ENCODE measurements around the gene SLC34A1. TPM values are rescaled to one million over a fixed set of nuclear protein-coding genes. Genes with fewer than 3 reads are reported as not detected.

Gene SLC34A1
- total RNA-seq, 6 donors from 2014 or later: not detected

- Histone ChIP-seq H3K4me1 (peaks cover 15 to 24% (median 22%) of the 10 kb centered on the region in 4 donors), H3K27me3 (no peaks in the 10 kb centered on the region), H3K9me3 (no peaks in the 10 kb centered on the region), H3K36me3 (no peaks in the 10 kb centered on the region), H3K4me3 (no peak overlapping the region), H3K27ac (no peak overlapping the region)
- WGBS, 2 donors: 85 to 86% methylated on average over 8 to 14 of the region's 14 CpGs
- no peak for DNase-seq
- no peak for TF ChIP-seq POLR2A (IDR thresholded peaks at IDR 0.05)
- no peak for TF ChIP-seq CTCF (IDR thresholded peaks at IDR 0.05)
- TF ChIP-seq EP300 (IDR thresholded peaks at IDR 0.05): no peak
- no peak for TF ChIP-seq POLR2AphosphoS5 (IDR thresholded peaks at IDR 0.05)
- no peak for ATAC-seq (ENCODE audit: low FRiP score in 2 of 2)
These were observed 3.2 kb downstream of the SLC34A1 start for GRCh38 chr5:177387405-177387804.

- H3K27ac ChIP-seq: peak overlapping the region in 1 of 4 donors; percentile 59
- no peaks in the 10 kb centered on the region for H3K36me3 ChIP-seq
- WGBS, 2 donors: 81 to 85% methylated on average over 10 of the region's 10 CpGs
- H3K27me3 ChIP-seq: no peaks in the 10 kb centered on the region
- no peaks in the 10 kb centered on the region for H3K9me3 ChIP-seq
- TF ChIP-seq POLR2A (IDR thresholded peaks at IDR 0.05) (no peak), EP300 (IDR thresholded peaks at IDR 0.05) (no peak)
- no peak for ATAC-seq (ENCODE audit: low FRiP score in 2 of 2)
- peaks cover 15 to 24% (median 22%) of the 10 kb centered on the region in 4 donors for H3K4me1 ChIP-seq
- no peak overlapping the region for H3K4me3 ChIP-seq
- DNase-seq: no peak
These were observed 4.4 kb downstream of the SLC34A1 start for GRCh38 chr5:177388521-177389052.

GRCh38 chr5:177389241-177390169, 5.3 kb downstream of the SLC34A1 start:
- H3K27ac ChIP-seq: peak overlapping the region in 3 of 4 donors; percentile 43 to 59 (median 51)
- ATAC-seq (ENCODE audit: low FRiP score in 2 of 2) (peak; percentile 65 to 80), DNase-seq (peak in 1 of 2 donors; percentile 63)
- H3K4me3 ChIP-seq: no peak overlapping the region
- no peaks in the 10 kb centered on the region for H3K27me3 ChIP-seq
- H3K4me1 ChIP-seq: peaks cover 15 to 24% (median 22%) of the 10 kb centered on the region in 4 donors
- WGBS, 2 donors: 27 to 28% methylated on average over 20 to 21 of the region's 21 CpGs
- H3K36me3 ChIP-seq: no peaks in the 10 kb centered on the region
- no peak for TF ChIP-seq CTCF (IDR thresholded peaks at IDR 0.05)
- no peak for TF ChIP-seq EP300 (IDR thresholded peaks at IDR 0.05)
- no peaks in the 10 kb centered on the region for H3K9me3 ChIP-seq

GRCh38 chr5:177390363-177391300, 6.4 kb downstream of the SLC34A1 start:
- Histone ChIP-seq H3K27me3 (no peaks in the 10 kb centered on the region), H3K4me3 (no peak overlapping the region), H3K9me3 (no peaks in the 10 kb centered on the region), H3K27ac (peak overlapping the region in 2 of 4 donors; percentile 43 to 59), H3K36me3 (no peaks in the 10 kb centered on the region), H3K4me1 (peaks cover 15 to 24% (median 22%) of the 10 kb centered on the region in 4 donors)
- ATAC-seq (ENCODE audit: low FRiP score in 2 of 2) (peak; percentile 89 to 93), DNase-seq (peak in 1 of 2 donors; percentile 87)
- WGBS, 2 donors: 24% methylated on average over 13 of the region's 13 CpGs
- TF ChIP-seq EP300 (IDR thresholded peaks at IDR 0.05) (no peak), CTCF (IDR thresholded peaks at IDR 0.05) (peak; percentile 94 to 98 (median 96)), POLR2AphosphoS5 (IDR thresholded peaks at IDR 0.05) (peak in 1 of 2 donors; percentile 22), POLR2A (IDR thresholded peaks at IDR 0.05) (no peak)

All from upper lobe of left lung (tissue), 6 donors.